Lung (tissue), 12 donors: ENCODE measurements around the gene TRPM2. TPM values are rescaled to one million over a fixed set of nuclear protein-coding genes. Genes with fewer than 3 reads are reported as not detected.

Source experiments
- ATAC-seq: fragments of 200-7000 bp; cut with Tn5 transposase; one replicate; pipeline ENCODE4 v1.9.1; 2020; ENCODE audit warnings: moderate number of reproducible peaks; ENCODE audit not compliant: insufficient read depth, low FRiP score
- DNase-seq, 3 donors: peaks; one replicate each; pipeline ENCODE4 v3.0.0-alpha.2; 2013 to 2017
- H3K27ac ChIP-seq, 2 donors: one replicate each; pipeline ENCODE4 v1.5.1; 2013; ENCODE audit warnings: mild to moderate bottlenecking in 2 of 2, moderate library complexity in 2 of 2, control low read depth in 1 of 2, inconsistent platforms in 1 of 2, low read depth in 1 of 2, low read length in 1 of 2
- H3K27me3 ChIP-seq, 3 donors: one replicate each; pipeline ENCODE4 v1.5.1; 2013; ENCODE audit warnings: low read length in 2 of 3; ENCODE audit not compliant: control insufficient read depth in 3 of 3, insufficient read depth in 3 of 3
- H3K36me3 ChIP-seq, 4 donors: one replicate each; pipeline ENCODE4 v1.5.1; 2013; ENCODE audit warnings: low read length in 4 of 4, mild to moderate bottlenecking in 1 of 4, moderate library complexity in 1 of 4; ENCODE audit not compliant: control insufficient read depth in 4 of 4, insufficient read depth in 4 of 4
- H3K4me1 ChIP-seq, 5 donors: one replicate each; pipeline ENCODE4 v1.5.1; 2013; ENCODE audit warnings: low read length in 5 of 5, mild to moderate bottlenecking in 2 of 5, moderate library complexity in 1 of 5; ENCODE audit not compliant: control insufficient read depth in 5 of 5, insufficient read depth in 5 of 5
- H3K4me3 ChIP-seq: one replicate; pipeline ENCODE4 v1.5.1; 2013; ENCODE audit warnings: mild to moderate bottlenecking, control low read depth, moderate library complexity
- H3K9ac ChIP-seq, 2 donors: one replicate each; pipeline ENCODE4 v1.5.1; 2013; ENCODE audit warnings: low read length in 2 of 2, control low read depth in 1 of 2; ENCODE audit not compliant: insufficient read depth in 1 of 2
- H3K9me3 ChIP-seq, 4 donors: one replicate each; pipeline ENCODE4 v1.5.1; 2013; ENCODE audit warnings: low read length in 3 of 4, mild to moderate bottlenecking in 1 of 4, moderate library complexity in 1 of 4; ENCODE audit not compliant: control insufficient read depth in 4 of 4, insufficient read depth in 3 of 4
- CTCF ChIP-seq: IDR thresholded peaks from 2 replicates; pipeline ENCODE4 v1.5.1; 2012; ENCODE audit warnings: mild to moderate bottlenecking; ENCODE audit errors: control extremely low read depth, extremely low read depth
- WGBS, 2 donors: extraction: QIAGEN DNeasy Blood & Tissue Kit; methylation state at CpG; one replicate each; pipeline ENCODE4 v1.1.7; 2013; 5-methylcytosine and 5-hydroxymethylcytosine counted together
- polyA plus RNA-seq, 2 donors: library from polyadenylated mRNA; stranded (reverse); fragments of 200-250 nt; gene quantifications; one replicate each; pipeline ENCODE4 v1.2.1, GENCODE V29; 2013
- total RNA-seq, 2 donors: library from RNA; depleted of rRNA in 1 of 2; stranded (reverse); fragments of >200 nt in 1 of 2; gene quantifications; one replicate each; pipeline ENCODE4 v1.2.1, GENCODE V29; 2014 to 2021
- donor health status: control.
- donor health status: control.
- donor health status: Bipolar disorder and iron deficiency.
- donor health status: healthy.
- donor health status: DM: yes; HTN: yes; CAD: no.

TRPM2 gene
- total and polyA plus RNA-seq, 4 donors = 5.9 to 26.2 (median 10.3) TPM

- H3K27me3 ChIP-seq = no peaks in the 10 kb centered on the region
- no peak for DNase-seq
- ATAC-seq = no peak
- H3K4me3 ChIP-seq = no peak overlapping the region
- peaks cover 0 to 18% (median 5%) of the 10 kb centered on the region in 4 donors for H3K9me3 ChIP-seq
- no peaks in the 10 kb centered on the region for H3K36me3 ChIP-seq
- H3K9ac ChIP-seq = no peak overlapping the region
- 96 to 97% methylated on average over 1 of the region's 1 CpG for WGBS, 2 donors
- TF ChIP-seq CTCF = no peak
- H3K27ac ChIP-seq = no peak overlapping the region
- H3K4me1 ChIP-seq = no peaks in the 10 kb centered on the region
These were observed 35.9 kb downstream of the TRPM2 start for GRCh38 chr21:44389335-44389734.

GRCh38 chr21:44390886-44391285 is 37.5 kb downstream of the TRPM2 start:
- Histone ChIP-seq H3K36me3 (no peaks in the 10 kb centered on the region), H3K27me3 (no peaks in the 10 kb centered on the region), H3K4me1 (no peaks in the 10 kb centered on the region), H3K9ac (no peak overlapping the region), H3K9me3 (peaks cover 0 to 18% (median 1%) of the 10 kb centered on the region in 4 donors), H3K4me3 (no peak overlapping the region), H3K27ac (no peak overlapping the region)
- no peak for DNase-seq
- no peak for TF ChIP-seq CTCF
- ATAC-seq = no peak
- 93% methylated on average over 8 of the region's 8 CpGs for WGBS, 2 donors

- H3K36me3 ChIP-seq = no peaks in the 10 kb centered on the region
- peaks cover 0 to 18% (median 1%) of the 10 kb centered on the region in 4 donors for H3K9me3 ChIP-seq
- H3K27me3 ChIP-seq = no peaks in the 10 kb centered on the region
- ATAC-seq (no peak), DNase-seq (peak in 1 of 3 donors; percentile 3)
- no peak overlapping the region for H3K4me3 ChIP-seq
- H3K27ac ChIP-seq = no peak overlapping the region
- no peaks in the 10 kb centered on the region for H3K4me1 ChIP-seq
- 51 to 64% methylated on average over 34 of the region's 34 CpGs for WGBS, 2 donors
- TF ChIP-seq CTCF = no peak
- H3K9ac ChIP-seq = no peak overlapping the region
These were observed 38.1 kb downstream of the TRPM2 start for GRCh38 chr21:44391345-44392091.
